CD4-positive, alpha-beta memory T cell (primary cell): ENCODE data around the gene PPY. TPM values are rescaled to one million over a fixed set of nuclear protein-coding genes. Genes with fewer than 3 reads are reported as not detected.
A peak's percentile ranks its signal among the peaks of the same experiment; 100 is the strongest.

ENCODE experiments used
- CTCF ChIA-PET: fragments of 350-600 bp; sonication (Branson Sonifier 250); formaldehyde crosslinking; loops from one replicate; lab custom pipeline; 2021; ENCODE audit warnings: inconsistent platforms; ENCODE audit not compliant: partially characterized antibody; lab: Charles Lee
- POLR2A ChIA-PET: fragments of 350-600 bp; sonication (Branson Sonifier 250); formaldehyde crosslinking; loops from one replicate; lab custom pipeline; 2021; ENCODE audit not compliant: partially characterized antibody; lab: Charles Lee
- DNase-seq, 5 donors: peaks; one replicate each; pipeline versions ENCODE4 v3.0.0 to v3.0.0-alpha.2; 2020 to 2022; ENCODE audit warnings: mixed read lengths in 1 of 5
- H3K27ac ChIP-seq: one replicate; pipeline ENCODE4 v1.7.0; 2013; ENCODE audit warnings: low read depth, low read length
- H3K27me3 ChIP-seq: 2 replicates; pipeline ENCODE4 v1.7.0; 2013; ENCODE audit warnings: mild to moderate bottlenecking, low read length, moderate library complexity; ENCODE audit not compliant: insufficient read depth
- H3K36me3 ChIP-seq: 2 replicates; pipeline ENCODE4 v1.7.0; 2013; ENCODE audit warnings: mild to moderate bottlenecking, low read length, moderate library complexity; ENCODE audit not compliant: insufficient read depth
- H3K4me1 ChIP-seq: 2 replicates; pipeline ENCODE4 v1.7.0; 2013; ENCODE audit warnings: mild to moderate bottlenecking, low read length, moderate library complexity; ENCODE audit not compliant: insufficient read depth
- H3K4me3 ChIP-seq, 2 donors: one replicate each; pipeline ENCODE4 v1.7.0; 2013; ENCODE audit warnings: low read length in 2 of 2, mild to moderate bottlenecking in 1 of 2
- H3K9me3 ChIP-seq, 2 donors: one replicate each; pipeline ENCODE4 v1.7.0; 2013; ENCODE audit warnings: low read length in 2 of 2, control low read depth in 1 of 2; ENCODE audit not compliant: control insufficient read depth in 1 of 2
- H3K27ac Mint-ChIP-seq, 7 donors: one replicate each; pipeline ENCODE4 v1.8.0; 2020 to 2021; ENCODE audit warnings: mixed read lengths in 7 of 7, mild to moderate bottlenecking in 6 of 7, inconsistent platforms in 3 of 7, moderate library complexity in 3 of 7
- H3K27me3 Mint-ChIP-seq, 2 donors: one replicate each; pipeline ENCODE4 v1.8.0; 2020 to 2021; ENCODE audit warnings: mixed read lengths in 2 of 2
- H3K36me3 Mint-ChIP-seq, 2 donors: one replicate each; pipeline ENCODE4 v1.8.0; 2020 to 2021; ENCODE audit warnings: mixed read lengths in 2 of 2, inconsistent platforms in 1 of 2, mild to moderate bottlenecking in 1 of 2
- H3K4me1 Mint-ChIP-seq, 4 donors: one replicate each; pipeline ENCODE4 v1.8.0; 2020 to 2021; ENCODE audit warnings: mixed read lengths in 4 of 4, mild to moderate bottlenecking in 1 of 4
- H3K4me3 Mint-ChIP-seq, 8 donors: one replicate each; pipeline ENCODE4 v1.8.0; 2020 to 2021; ENCODE audit warnings: mixed read lengths in 8 of 8, mild to moderate bottlenecking in 7 of 8, moderate library complexity in 6 of 8, inconsistent platforms in 3 of 8
- H3K9me3 Mint-ChIP-seq, 8 donors: one replicate each; pipeline ENCODE4 v1.8.0; 2020 to 2021; ENCODE audit warnings: mixed read lengths in 8 of 8, mild to moderate bottlenecking in 5 of 8, inconsistent platforms in 3 of 8, moderate library complexity in 1 of 8
- intact Hi-C: fragments of 100-400 bp; cut with micrococcal nuclease; formaldehyde crosslinking; loops from one replicate; pipeline ENCODE4 v1.15.1; 2023
- polyA plus RNA-seq, 2 donors: library from polyadenylated mRNA; unstranded; fragments of 300-500 nt; fragmentation: Illumina TruSeq; gene quantifications; one replicate each; pipeline ENCODE4 v1.2.3, GENCODE V29; 2021
- total RNA-seq, 2 experiments: library from RNA; stranded (reverse); gene quantifications; one replicate each; pipeline ENCODE4 v1.2.3, GENCODE V29; 2021

Gene PPY
- total and polyA plus RNA-seq, 4 experiments from 2014 or later: not detected

DNA sequence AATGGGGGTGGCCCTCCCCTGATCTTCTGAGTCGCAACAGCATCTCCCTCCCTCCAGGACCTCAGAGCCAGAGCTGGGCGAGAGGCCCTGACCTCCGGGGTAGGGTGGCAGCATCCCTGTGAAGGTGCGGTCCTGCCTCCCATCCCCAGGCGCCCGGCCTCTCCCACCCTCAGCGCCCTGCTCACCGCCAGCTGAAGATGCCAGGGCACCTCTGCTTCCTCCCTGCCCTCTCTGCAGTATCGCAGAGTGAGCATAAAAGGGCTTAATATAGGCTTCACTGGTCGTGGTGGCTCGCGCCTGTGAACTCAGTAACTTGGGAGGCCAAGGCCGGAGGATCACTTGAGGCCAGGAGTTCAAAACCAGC, 24.3 kb downstream of the PPY start:
- H3K27me3 Mint-ChIP-seq: no peaks in the 10 kb centered on the region
- POLR2A ChIA-PET: interaction anchor here (0.9 to 1.1 kb wide), 2 partner anchors 97 to 556 kb away, joined by 3 read pairs; partner anchors contain the start of gene TMEM101
- DNase-seq: no peak
- Histone ChIP-seq H3K4me3 (peak overlapping the region in 1 of 2 donors; percentile 63), H3K27me3 (no peaks in the 10 kb centered on the region), H3K4me1 (peaks cover 17% of the 10 kb centered on the region), H3K9me3 (no peaks in the 10 kb centered on the region), H3K36me3 (no peaks in the 10 kb centered on the region), H3K27ac (peak overlapping the region; percentile 24)
- CTCF ChIA-PET: interaction anchor here (0.6 to 6.3 kb wide), 11 partner anchors 8 to 1700 kb away, joined by 3 to 34 read pairs (median 4); partner anchors contain the start of gene MPP2
- no peaks in the 10 kb centered on the region for H3K9me3 Mint-ChIP-seq
- H3K36me3 Mint-ChIP-seq: no peaks in the 10 kb centered on the region
- H3K4me1 Mint-ChIP-seq: peaks cover 11 to 17% (median 14%) of the 10 kb centered on the region in 4 donors
- H3K4me3 Mint-ChIP-seq: peak overlapping the region; percentile 79 to 90 (median 86)
- intact Hi-C loops: loop anchor here (10.0 kb wide), 1 partner anchor 207 kb away; the partner anchor contains the start of gene HDAC5
- H3K27ac Mint-ChIP-seq: peak overlapping the region in 4 of 7 donors; percentile 46 to 72 (median 55)

DNA sequence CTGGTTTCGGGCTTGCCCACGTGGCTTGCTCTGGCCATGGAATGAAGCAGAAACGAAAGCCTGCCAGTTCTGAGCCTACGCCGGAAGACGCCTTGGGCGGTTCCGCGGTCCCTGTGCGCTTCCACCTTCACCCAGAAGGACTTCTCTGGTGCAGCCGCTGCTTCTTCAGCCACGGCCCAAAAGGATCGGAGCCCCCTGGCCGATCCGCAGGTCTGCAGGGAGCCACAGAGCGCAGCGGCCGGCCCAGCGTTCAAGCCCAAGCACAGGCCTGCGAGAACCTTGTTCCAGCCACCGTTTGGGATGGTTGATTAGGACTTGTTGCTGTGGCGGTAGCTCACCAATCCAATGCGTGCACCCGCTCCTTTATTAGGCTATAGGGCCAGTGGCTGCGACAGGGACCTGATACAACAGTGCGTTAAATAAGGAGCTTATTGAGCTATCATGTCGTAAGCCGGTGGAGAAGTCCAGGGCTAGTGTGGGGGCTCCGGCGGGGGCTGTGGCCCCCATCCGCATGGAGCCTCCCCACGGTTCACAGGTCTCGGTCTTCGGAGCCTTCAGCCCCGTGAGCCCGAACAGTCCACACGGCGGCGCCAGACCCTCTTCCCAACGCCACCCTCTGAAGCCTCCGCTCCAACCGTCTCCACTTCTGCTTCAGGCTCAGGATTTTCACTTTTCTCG, 24.8 kb downstream of the PPY start:
- H3K4me3 ChIP-seq: peak overlapping the region; percentile 19 to 63
- Mint-ChIP-seq H3K9me3 (no peaks in the 10 kb centered on the region), H3K36me3 (no peaks in the 10 kb centered on the region), H3K27ac (peak overlapping the region; percentile 15 to 92 (median 63)), H3K27me3 (no peaks in the 10 kb centered on the region), H3K4me3 (peak overlapping the region; percentile 79 to 90 (median 86)), H3K4me1 (peaks cover 11 to 17% (median 14%) of the 10 kb centered on the region in 4 donors)
- H3K36me3 ChIP-seq: no peaks in the 10 kb centered on the region
- intact Hi-C loops: loop anchor here (1.0 to 10.0 kb wide), 4 partner anchors 9 to 207 kb away; partner anchors contain the start of gene HDAC5
- peaks cover 17% of the 10 kb centered on the region for H3K4me1 ChIP-seq
- H3K27ac ChIP-seq: peak overlapping the region; percentile 24
- ChIA-PET POLR2A (interaction anchor here (0.9 to 1.2 kb wide), 3 partner anchors 10 to 556 kb away, joined by 3 to 6 read pairs (median 3); partner anchors contain the start of genes MPP2 and TMEM101), CTCF (interaction anchor here (0.6 to 6.3 kb wide), 11 partner anchors 7 to 1700 kb away, joined by 3 to 34 read pairs (median 4); partner anchors contain the start of gene MPP2)
- DNase-seq: peak; percentile 30 to 76 (median 53)
- no peaks in the 10 kb centered on the region for H3K27me3 ChIP-seq
- no peaks in the 10 kb centered on the region for H3K9me3 ChIP-seq

DNA sequence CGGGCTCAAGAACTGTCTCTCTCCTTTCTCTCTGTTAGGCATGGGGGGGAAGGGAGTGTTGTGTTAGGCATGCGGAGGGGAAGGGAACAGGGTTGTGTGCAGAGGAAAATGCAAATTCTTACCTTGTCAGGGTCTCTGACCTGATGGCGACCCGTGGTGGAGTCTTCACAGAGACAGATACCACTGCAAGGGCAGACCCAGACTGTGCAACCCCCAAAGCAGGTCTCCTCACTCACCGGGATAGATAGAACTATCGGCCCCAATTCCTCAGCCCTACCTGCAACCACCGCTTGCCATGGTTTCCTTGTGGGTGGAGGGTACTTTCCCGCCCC, 25.3 kb downstream of the PPY start:
- Histone ChIP-seq H3K27ac (peak overlapping the region; percentile 24), H3K36me3 (no peaks in the 10 kb centered on the region), H3K4me1 (peaks cover 17% of the 10 kb centered on the region), H3K4me3 (peak overlapping the region; percentile 19 to 63), H3K9me3 (no peaks in the 10 kb centered on the region), H3K27me3 (no peaks in the 10 kb centered on the region)
- POLR2A ChIA-PET: interaction anchor here (0.9 to 1.2 kb wide), 2 partner anchors 10 to 555 kb away, joined by 3 to 6 read pairs; partner anchors contain the start of gene MPP2
- Mint-ChIP-seq H3K4me1 (peaks cover 11 to 17% (median 14%) of the 10 kb centered on the region in 4 donors), H3K36me3 (no peaks in the 10 kb centered on the region), H3K4me3 (peak overlapping the region; percentile 79 to 90 (median 86)), H3K27me3 (no peaks in the 10 kb centered on the region), H3K27ac (peak overlapping the region; percentile 34 to 92 (median 59)), H3K9me3 (no peaks in the 10 kb centered on the region)
- intact Hi-C loops: loop anchor here (1.0 to 10.0 kb wide), 4 partner anchors 9 to 208 kb away; partner anchors contain the start of gene HDAC5
- CTCF ChIA-PET: interaction anchor here (0.9 to 6.3 kb wide), 10 partner anchors 7 to 78 kb away, joined by 3 to 34 read pairs (median 4); partner anchors contain the start of gene MPP2
- no peak for DNase-seq

DNA sequence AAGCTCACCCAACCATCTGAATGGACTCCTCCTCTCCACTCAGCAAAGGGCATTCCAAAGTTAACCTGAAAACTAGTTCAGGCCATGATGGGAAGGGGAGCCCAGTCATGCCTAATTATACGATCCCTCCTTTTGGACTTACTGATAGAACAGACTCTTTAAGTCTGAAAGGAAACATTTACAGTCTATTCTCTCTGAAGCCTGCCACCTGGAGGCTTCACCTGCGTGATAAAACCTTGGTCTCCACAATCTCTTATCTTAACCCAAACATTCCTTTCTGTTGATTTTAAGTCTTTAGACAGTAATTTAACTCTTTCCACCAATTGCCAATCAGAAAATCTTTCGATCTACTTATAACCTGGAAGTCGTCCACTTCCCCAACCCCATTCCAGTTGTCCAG, 25.9 kb downstream of the PPY start:
- DNase-seq: no peak
- POLR2A ChIA-PET: interaction anchor here (1.2 kb wide), 1 partner anchor 9 kb away, joined by 6 read pairs; the partner anchor contains the start of gene MPP2
- peak overlapping the region in 6 of 8 donors; percentile 26 to 86 (median 67) for H3K4me3 Mint-ChIP-seq

DNA sequence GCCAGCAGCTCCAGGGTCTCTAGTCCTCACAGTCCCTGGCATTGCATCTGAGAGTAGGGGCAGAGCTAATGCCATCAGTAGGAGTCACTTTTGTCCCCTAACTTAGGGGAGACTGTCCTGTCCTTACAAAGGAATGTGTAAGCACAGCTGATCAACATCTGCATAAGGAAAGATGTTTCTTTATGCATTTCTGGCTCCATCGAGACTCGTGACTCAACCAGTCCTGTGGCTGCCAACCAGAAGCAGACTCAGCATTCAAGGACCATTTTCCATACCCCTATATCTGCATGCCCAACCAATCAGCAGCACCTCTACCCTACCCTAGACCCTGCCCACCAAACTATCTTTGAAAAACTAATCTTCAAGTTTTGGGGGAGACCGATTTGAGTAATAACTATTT, 26.7 kb downstream of the PPY start:
- DNase-seq: no peak
- ChIA-PET POLR2A (no interaction called here), CTCF (no interaction called here)
- peak overlapping the region in 1 of 7 donors; percentile 53 for H3K27ac Mint-ChIP-seq
- Histone ChIP-seq H3K36me3 (no peaks in the 10 kb centered on the region), H3K4me3 (no peak overlapping the region), H3K27ac (no peak overlapping the region), H3K4me1 (peaks cover 17% of the 10 kb centered on the region), H3K27me3 (no peaks in the 10 kb centered on the region), H3K9me3 (no peaks in the 10 kb centered on the region)
- no peaks in the 10 kb centered on the region for H3K9me3 Mint-ChIP-seq
- peak overlapping the region in 2 of 8 donors; percentile 4 to 15 for H3K4me3 Mint-ChIP-seq
- H3K36me3 Mint-ChIP-seq: no peaks in the 10 kb centered on the region
- H3K27me3 Mint-ChIP-seq: no peaks in the 10 kb centered on the region
- peaks cover 11 to 17% (median 14%) of the 10 kb centered on the region in 4 donors for H3K4me1 Mint-ChIP-seq
- intact Hi-C loops: loop anchor here (10.0 kb wide), 1 partner anchor 209 kb away; the partner anchor contains the start of gene HDAC5

More for the DNA sequence above, 25.9 kb downstream of the PPY start:
- Mint-ChIP-seq H3K27me3 (no peaks in the 10 kb centered on the region), H3K9me3 (no peaks in the 10 kb centered on the region), H3K4me1 (peaks cover 11 to 17% (median 14%) of the 10 kb centered on the region in 4 donors), H3K36me3 (no peaks in the 10 kb centered on the region), H3K27ac (peak overlapping the region in 4 of 7 donors; percentile 49 to 92 (median 66))
- no peaks in the 10 kb centered on the region for H3K27me3 ChIP-seq
- H3K27ac ChIP-seq: no peak overlapping the region
- H3K4me3 ChIP-seq: no peak overlapping the region
- no peaks in the 10 kb centered on the region for H3K36me3 ChIP-seq
- CTCF ChIA-PET: interaction anchor here (3.3 kb wide), 1 partner anchor 10 kb away, joined by 12 read pairs; the partner anchor contains the start of gene MPP2
- no peaks in the 10 kb centered on the region for H3K9me3 ChIP-seq
- H3K4me1 ChIP-seq: peaks cover 17% of the 10 kb centered on the region
- intact Hi-C loops: loop anchor here (10.0 kb wide), 1 partner anchor 208 kb away; the partner anchor contains the start of gene HDAC5

DNA sequence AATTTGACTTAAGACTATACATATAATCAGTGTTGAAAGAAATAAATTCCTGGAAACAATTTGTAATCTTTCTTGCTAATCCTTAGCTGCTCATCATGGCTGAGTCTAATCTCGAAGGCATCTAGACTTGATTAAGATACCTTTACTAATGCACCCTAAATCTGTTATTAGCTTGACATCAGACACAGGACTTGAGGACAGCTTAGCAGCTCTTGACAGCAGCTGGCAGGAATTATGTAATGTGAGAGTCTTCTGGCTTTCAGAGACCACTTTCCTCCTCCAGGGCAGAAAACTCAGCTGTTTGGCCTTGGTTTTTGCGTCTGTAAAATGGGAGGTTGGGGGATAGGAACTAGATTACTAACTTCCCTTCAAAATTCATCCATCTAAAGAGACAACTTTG, 27.8 kb downstream of the PPY start:
- H3K27me3 Mint-ChIP-seq: no peaks in the 10 kb centered on the region

More for the DNA sequence above, 27.8 kb downstream of the PPY start:
- POLR2A ChIA-PET: no interaction called here
- Mint-ChIP-seq H3K36me3 (no peaks in the 10 kb centered on the region), H3K4me3 (no peak overlapping the region), H3K4me1 (peaks cover 11 to 22% (median 14%) of the 10 kb centered on the region in 4 donors), H3K9me3 (peaks cover 0 to under 1% (median 0%) of the 10 kb centered on the region in 8 donors), H3K27ac (no peak overlapping the region)
- intact Hi-C loops: loop anchor here (10.0 kb wide), 1 partner anchor 210 kb away; the partner anchor contains the start of gene HDAC5
- Histone ChIP-seq H3K27ac (no peak overlapping the region), H3K36me3 (no peaks in the 10 kb centered on the region), H3K27me3 (no peaks in the 10 kb centered on the region), H3K9me3 (no peaks in the 10 kb centered on the region), H3K4me1 (peaks cover 17% of the 10 kb centered on the region), H3K4me3 (no peak overlapping the region)
- CTCF ChIA-PET: interaction anchor here (0.6 to 1.8 kb wide), 5 partner anchors 14 to 719 kb away, joined by 3 to 6 read pairs (median 4); no protein-coding TSS in a partner anchor
- DNase-seq: no peak
